Fibroblast of upper back skin (primary cell): ENCODE data around the gene ITCH.
"Not testable (repeated sequence)": the region's sequence is repeated elsewhere in the genome, so short reads cannot be mapped to it uniquely, and the experiment has no call there.

ENCODE experiments used
- DNase-seq: peaks from one replicate; pipeline ENCODE4 v3.0.0-alpha.2; 2013

The ITCH gene

GRCh38 chr20:34421766-34422466 is 58.8 kb downstream of the ITCH start:
- no peak for DNase-seq

GRCh38 chr20:34425032-34425690 is 62.1 kb downstream of the ITCH start:
- DNase-seq, result not testable (repeated sequence)

DNA sequence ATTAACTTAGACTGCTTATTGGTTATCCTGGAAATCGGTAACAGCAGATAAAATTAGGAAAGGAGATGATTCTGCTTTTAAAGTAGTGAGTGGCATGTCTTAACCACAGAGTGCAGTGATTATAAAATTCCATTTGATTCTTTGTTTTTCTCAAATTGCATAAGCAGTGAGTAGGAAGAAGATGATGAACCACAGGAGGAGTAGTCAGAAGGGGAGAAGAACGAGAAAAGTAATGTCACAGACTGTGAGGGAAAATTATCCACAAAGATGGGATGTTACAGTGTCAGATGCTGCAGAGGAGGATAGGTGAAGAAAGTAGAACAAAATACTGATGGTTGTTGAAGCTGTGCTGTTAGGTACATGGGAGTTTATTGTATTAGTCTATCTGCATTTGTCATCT is 63.0 kb downstream of the ITCH start:
- DNase-seq, result no peak

GRCh38 chr20:34427331-34427730 is 64.3 kb downstream of the ITCH start:
- no peak for DNase-seq

DNA sequence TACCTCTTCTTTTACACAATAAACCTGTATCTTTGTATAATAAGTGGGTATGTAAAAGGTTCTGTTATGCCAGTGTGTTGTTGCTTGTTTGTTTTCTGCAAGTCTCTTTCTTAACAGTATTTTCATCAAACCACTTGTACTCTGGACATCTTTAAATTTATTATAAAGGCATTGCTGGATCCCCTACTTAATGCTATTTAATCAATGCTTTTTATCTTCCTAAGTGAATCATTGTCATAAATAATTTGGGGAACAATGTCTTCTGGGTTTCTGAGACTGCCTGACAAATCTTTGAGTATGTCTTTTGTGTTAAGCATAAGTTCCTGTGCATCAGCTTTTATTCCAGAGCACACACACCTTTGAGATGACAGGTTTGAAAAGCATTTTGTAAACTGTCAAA is 64.7 kb downstream of the ITCH start:
- DNase-seq, result no peak

DNA sequence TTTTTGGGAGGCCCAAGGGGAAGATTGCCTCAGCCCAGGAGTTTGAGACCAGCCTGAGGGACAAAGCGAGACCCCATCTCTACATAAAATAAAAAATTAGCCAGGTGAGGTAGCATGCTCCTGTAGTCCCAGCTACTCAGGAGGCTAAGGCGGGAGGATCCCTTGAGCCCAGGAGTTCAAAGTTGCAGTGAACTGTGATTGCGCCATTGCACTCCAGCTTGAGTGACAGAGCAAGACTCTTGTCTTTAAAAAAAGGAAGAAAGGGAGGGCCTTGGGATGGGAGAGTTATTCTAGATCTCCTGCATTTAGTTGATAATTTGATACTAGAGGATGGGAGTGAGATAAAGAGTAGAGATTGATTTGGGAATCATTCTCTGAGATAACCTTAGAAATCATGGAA is 68.1 kb downstream of the ITCH start:
- no peak for DNase-seq

GRCh38 chr20:34432663-34433062 is 69.6 kb downstream of the ITCH start:
- not testable (repeated sequence) for DNase-seq

- DNase-seq, result no peak
These were observed 70.3 kb downstream of the ITCH start for GRCh38 chr20:34433391-34433790.

DNA sequence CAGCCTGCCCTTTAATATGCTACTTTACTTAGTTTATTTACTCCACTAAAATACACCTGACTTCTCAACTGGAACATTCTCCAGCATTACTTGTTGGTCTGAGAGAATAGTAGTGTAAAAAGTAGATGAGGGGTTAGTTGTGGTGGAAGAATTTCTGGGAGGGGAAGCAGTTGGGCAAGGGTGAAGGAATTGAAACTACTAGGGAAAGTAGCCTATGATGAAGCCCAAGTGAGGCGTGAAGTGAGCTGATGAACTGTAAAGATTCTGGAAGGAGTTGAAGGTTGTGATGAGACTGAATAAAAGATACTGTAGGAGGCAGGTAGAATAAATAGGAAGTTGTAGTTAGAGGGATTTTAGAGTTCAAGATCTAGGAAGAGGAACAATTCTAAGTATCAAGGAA is 72.5 kb downstream of the ITCH start:
- DNase-seq, result no peak

DNA sequence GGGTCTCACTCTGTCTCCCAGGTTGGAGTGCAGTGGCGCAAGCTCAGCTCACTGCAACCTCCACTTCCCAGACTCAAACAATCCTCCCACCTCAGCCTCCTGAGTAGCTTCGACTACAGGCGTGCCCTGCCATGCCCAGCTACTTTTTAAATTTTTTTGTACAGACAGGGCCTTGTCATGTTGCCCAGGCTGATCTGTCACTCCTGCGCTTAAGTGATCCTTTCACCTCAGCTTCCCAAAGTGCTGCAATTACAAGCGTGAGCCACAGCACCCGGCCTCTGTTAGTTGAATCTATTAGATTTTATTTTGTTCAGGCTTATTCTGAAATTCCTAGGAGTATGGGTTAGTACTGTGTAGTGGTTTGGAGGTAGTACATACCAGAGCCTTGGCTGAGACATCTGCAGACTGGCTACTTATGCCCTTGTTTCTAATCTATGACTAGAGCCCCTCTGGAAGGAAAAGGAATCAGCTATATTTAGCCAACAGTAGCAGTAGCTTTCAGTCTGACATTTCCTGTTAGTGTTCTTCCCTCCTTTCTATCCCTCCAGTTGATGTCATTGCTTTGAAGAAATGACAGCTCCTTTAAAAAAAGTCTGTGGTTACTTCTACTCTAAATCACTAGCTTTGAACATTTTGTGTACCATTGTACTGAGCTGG is 74.4 kb downstream of the ITCH start:
- peak; percentile 51 for DNase-seq

- no peak for DNase-seq
These were observed 76.1 kb downstream of the ITCH start for GRCh38 chr20:34439168-34439567.

GRCh38 chr20:34441423-34441822 is 78.3 kb downstream of the ITCH start:
- not testable (repeated sequence) for DNase-seq

DNA sequence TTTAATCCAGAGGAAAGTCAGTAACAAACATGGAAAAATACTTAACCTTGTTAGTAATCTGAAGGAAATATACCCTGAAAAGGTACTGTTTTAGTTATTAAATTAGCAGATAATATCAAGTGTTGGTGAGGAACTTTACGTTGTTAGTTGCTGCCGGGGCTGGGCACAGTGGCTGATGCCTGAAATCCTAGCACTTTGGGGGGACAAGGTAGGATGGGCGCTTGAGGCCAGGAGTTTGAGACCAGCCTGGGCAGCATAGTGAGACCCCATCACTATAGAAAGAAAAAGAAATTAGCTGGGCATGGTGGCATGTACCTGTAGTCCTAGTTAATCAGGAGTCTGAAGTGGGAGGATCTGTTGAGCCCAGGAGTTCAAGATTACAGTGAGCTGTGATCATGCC is 80.5 kb downstream of the ITCH start:
- DNase-seq, result no peak

- DNase-seq, result no peak
These were observed 82.3 kb downstream of the ITCH start for GRCh38 chr20:34445177-34446065.

DNA sequence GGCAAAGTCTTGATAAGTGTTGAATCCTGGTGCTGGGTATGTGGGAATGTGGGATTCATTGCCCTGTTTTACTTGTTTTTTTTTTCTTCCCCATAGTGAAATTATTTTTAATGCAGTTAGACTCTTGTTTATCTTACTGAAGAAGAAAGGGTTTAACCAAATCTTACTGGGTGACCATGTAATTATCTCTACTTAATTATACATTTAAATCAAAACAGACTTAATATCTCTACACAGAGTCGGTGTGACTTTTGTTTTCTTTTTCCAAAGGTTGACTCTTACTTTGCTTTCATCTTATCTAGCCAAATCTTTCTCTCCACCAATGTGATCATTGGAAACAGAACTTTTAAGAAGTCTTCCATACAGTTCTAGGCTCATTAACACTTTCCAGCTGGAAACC is 85.4 kb downstream of the ITCH start:
- DNase-seq, result no peak

- DNase-seq, result no peak
These were observed 86.9 kb downstream of the ITCH start for GRCh38 chr20:34449674-34450592.

GRCh38 chr20:34452281-34452982 is 89.4 kb downstream of the ITCH start:
- DNase-seq, result peak; percentile 48

GRCh38 chr20:34458631-34459030 is 95.6 kb downstream of the ITCH start:
- DNase-seq, result peak; percentile 43

DNA sequence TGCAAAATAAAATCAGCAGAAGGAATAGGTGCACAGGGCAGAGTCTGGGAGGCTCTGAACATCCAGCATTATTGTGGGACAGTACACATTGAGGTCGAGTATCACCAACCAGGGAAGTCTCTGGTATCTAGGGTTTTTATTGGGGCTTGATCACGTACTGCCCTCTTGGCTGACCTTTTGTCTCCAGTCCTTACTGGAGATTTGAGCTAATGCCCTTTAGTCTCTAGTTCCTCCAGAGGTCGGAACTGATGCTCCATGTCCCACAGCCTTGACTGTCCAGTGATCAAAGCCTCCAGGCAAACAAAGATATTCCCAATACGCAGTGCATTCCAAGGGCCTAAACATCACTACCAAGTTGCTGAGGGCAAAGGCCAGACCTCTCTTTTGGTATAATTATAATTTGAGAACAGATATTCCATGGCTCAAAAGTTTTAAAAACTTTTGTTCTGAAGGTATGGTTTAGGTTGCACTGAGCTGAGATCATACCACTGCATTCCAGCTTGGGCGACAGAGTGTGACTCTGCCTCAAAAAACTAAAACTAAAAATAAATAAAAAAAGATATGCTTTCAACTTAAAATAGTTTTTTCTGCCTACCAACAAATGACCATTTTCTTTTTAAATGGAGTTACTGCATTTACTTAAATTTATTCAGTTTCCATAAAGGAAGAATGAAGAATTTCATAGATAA is 96.3 kb downstream of the ITCH start:
- DNase-seq, result no peak

DNA sequence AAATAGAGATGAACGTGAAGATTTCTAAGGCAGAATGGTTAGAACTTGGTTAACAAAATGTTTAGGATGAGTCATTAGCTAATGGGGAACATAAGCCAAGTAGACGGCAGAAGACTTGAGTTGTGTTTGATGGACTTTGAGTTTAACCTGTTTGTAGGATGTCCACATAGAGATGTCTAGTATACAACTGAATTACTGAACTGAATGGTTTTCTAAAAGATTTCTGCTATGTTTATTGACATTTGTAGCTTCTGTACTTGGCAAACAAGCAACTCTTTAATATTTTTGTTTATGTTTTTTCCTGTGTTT is 98.7 kb downstream of the ITCH start:
- DNase-seq, result no peak

GRCh38 chr20:34468951-34469350 is 105.9 kb downstream of the ITCH start:
- no peak for DNase-seq
